ENCODE data around the gene NAPG.

DNA sequence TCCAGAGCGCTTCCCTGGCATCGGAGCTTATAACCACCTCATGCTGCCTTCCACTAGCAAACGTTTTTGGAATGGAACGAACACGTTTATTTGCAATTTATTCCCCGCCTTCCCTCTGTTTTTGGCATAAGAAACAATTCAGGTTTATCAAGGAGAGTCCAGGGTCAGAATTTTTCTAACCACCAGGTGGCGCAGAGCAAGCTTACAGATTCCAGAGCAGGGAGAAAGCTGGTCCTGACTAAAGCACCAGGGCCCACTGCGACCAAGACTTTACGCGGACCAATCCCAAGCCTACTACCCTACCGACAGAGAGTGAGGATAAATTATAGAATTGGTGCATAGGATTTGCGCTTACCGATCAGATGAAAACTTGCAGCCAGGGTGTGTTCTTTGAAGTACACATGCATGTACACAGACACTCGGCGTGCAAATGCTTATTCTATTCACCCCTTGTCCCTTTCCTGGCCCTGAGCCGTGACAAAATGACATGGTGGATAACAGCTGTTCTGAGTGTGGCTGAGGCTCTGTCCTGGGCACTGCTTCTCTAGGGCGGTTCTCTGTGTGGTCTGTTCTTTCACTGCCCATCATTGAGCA lies 34.7 kb downstream of the NAPG start:
- TF ChIP-seq CTCF (conservative IDR thresholded peaks at IDR 0.05; ENCODE audit: low read depth, low read length) (peak; percentile 87), EZH2 (IDR thresholded peaks at IDR 0.05; ENCODE audit: borderline replicate concordance, low read depth, low read length, poor library complexity, severe bottlenecking) (no peak)
